ENCODE data around the gene GNA14. TPM values are rescaled to one million over a fixed set of nuclear protein-coding genes. Genes with fewer than 3 reads are reported as not detected.

Gene GNA14
- total and polyA plus RNA-seq, 2 donors (not counting 3 experiments of a cell fraction or from before 2014, with no cell fraction given), result 2.1 to 3.3 TPM

GRCh38 chr9:77460938-77461337, 187.2 kb downstream of the GNA14 start:
- H3K4me2 ChIP-seq (ENCODE audit: insufficient read depth, low read length), result no peak overlapping the region
- no peak for FAIRE-seq

More at GRCh38 chr9:77460938-77461337, 187.2 kb downstream of the GNA14 start:
- no peak overlapping the region for H3K27ac ChIP-seq (ENCODE audit: insufficient read depth, low read depth, low read length)
- TF ChIP-seq, protein P1, sequence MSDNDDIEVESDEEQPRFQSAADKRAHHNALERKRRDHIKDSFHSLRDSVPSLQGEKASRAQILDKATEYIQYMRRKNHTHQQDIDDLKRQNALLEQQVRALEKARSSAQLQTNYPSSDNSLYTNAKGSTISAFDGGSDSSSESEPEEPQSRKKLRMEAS (IDR thresholded peaks at IDR 0.05; ENCODE audit: insufficient read depth, insufficient read length), result no peak
- TF ChIP-seq POLR2AphosphoS5 (IDR thresholded peaks at IDR 0.05; ENCODE audit: insufficient read depth, low read depth, low read length) (no peak), JUN (IDR thresholded peaks at IDR 0.05; ENCODE audit: borderline replicate concordance, insufficient read depth, insufficient read length, low read depth) (no peak), EZH2 (IDR thresholded peaks at IDR 0.05; ENCODE audit: borderline replicate concordance, low read depth, low read length, severe bottlenecking) (no peak), GATA2 (IDR thresholded peaks at IDR 0.05; ENCODE audit: insufficient read depth, insufficient read length, low read depth, low read length) (no peak), FOS (IDR thresholded peaks at IDR 0.05; ENCODE audit: borderline replicate concordance, insufficient read depth, low read length) (no peak), CTCF (IDR thresholded peaks at IDR 0.05; ENCODE audit: extremely low read depth in 1 of 2, insufficient read depth in 1 of 2, low read depth in 1 of 2, low read length in 2 of 2) (no peak), POLR2A (IDR thresholded peaks at IDR 0.05; ENCODE audit: low read depth, low read length) (no peak), MYC (IDR thresholded peaks at IDR 0.05; ENCODE audit: low read depth, low read length) (no peak)
- H3K36me3 ChIP-seq (ENCODE audit: control insufficient read depth in 2 of 2, extremely low read depth in 1 of 2, insufficient read depth in 2 of 2, low read length in 2 of 2), result no peaks in the 10 kb centered on the region
- H3K9ac ChIP-seq (replicated peaks; ENCODE audit: extremely low read depth, insufficient read depth, low read length), result no peak overlapping the region
- intact Hi-C loops (cut with micrococcal nuclease), result no loop called here
- no peaks in the 10 kb centered on the region for H3K4me1 ChIP-seq (ENCODE audit: control insufficient read depth, extremely low read depth, insufficient read depth, low read length)
- ChIA-PET POLR2A (no interaction called here), CTCF (interaction anchor here (0.8 to 9.4 kb wide), 6 partner anchors 17 to 661 kb away, joined by 3 to 214 read pairs (median 4); partner anchors contain the start of gene GNA14)
- no peak for DNase-seq (ENCODE audit: low read depth, low spot score)
- H2AFZ ChIP-seq (ENCODE audit: low read depth, low read length), result no peak overlapping the region
- H3K27me3 ChIP-seq (ENCODE audit: control insufficient read depth in 2 of 2, insufficient read depth in 2 of 2, low read length in 2 of 2), result no peaks in the 10 kb centered on the region
- H3K4me3 ChIP-seq (replicated peaks in 1 of 3; ENCODE audit: insufficient read depth in 1 of 3, low read depth in 1 of 3, low read length in 3 of 3), result no peak overlapping the region
- no TSS peak for BruUV-seq (replicated peaks)
- H4K20me1 ChIP-seq (replicated peaks; ENCODE audit: control insufficient read depth, extremely low read depth, insufficient read depth, low read length), result no peaks in the 10 kb centered on the region
- no peaks in the 10 kb centered on the region for H3K9me1 ChIP-seq (replicated peaks; ENCODE audit: control insufficient read depth, extremely low read depth, insufficient read depth, low read length)
- dilution Hi-C loops (cut with MboI; ENCODE audit: extremely low pct_ligation_motif_present, low sequenced_read_pairs), result no loop called here
- no peaks in the 10 kb centered on the region for H3K79me2 ChIP-seq (ENCODE audit: control insufficient read depth, insufficient read depth, low read length)
- H3K9me3 ChIP-seq (replicated peaks; ENCODE audit: control insufficient read depth, insufficient read depth, low read length), result no peaks in the 10 kb centered on the region
